NCI-H187 (cell line): ENCODE results near the gene ANKRD44.
"Not testable (repeated sequence)": the region's sequence is repeated elsewhere in the genome, so short reads cannot be mapped to it uniquely, and the experiment has no call there.

Experiments
- DNase-seq, 2 experiments: peaks; one replicate each; lab custom pipeline; 2025; lab: John Stamatoyannopoulos, UW

ANKRD44 gene

DNA sequence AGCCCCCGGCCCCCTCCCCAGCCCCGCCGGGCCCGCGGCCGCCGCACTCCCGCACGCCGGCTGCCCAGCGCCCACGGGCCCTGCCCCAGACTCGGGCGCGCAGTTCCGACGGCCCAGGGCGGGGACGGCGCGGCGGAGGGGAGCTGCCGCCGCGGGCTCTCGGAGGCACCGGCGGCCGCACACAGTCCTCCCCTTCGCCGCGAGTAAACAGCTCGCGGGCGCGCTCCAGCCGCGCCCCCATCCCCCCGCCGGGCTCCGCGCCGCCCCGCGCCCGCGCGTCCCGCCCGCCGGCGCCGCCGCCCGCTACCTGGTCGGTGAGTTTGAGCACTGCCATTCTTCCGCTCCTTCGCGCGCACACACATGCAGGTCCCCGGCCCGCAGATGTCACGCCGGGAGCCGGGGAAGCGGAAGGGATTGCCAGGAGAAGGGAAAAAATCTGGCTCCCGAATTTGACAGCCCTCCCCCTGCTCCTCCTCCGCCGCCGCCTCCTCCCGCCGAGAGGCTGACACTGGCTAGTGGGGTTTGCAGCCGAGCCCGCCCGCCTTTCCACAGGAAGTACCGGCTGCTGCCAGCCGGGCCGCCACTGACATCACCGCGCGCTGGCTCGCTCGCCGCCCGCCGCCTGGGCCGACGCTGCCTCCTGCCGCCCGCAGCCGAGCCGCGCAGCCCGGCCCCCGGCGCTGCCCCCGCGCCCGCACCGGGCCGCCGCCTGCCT lies at the start of gene ANKRD44:
Gene ANKRD44 (minus strand): TSS at position 510 of the 715 bp plus-strand sequence. CDS start 176 bp downstream, at position 334.
- peak in 1 of 2 experiments; percentile 32 for DNase-seq

DNA sequence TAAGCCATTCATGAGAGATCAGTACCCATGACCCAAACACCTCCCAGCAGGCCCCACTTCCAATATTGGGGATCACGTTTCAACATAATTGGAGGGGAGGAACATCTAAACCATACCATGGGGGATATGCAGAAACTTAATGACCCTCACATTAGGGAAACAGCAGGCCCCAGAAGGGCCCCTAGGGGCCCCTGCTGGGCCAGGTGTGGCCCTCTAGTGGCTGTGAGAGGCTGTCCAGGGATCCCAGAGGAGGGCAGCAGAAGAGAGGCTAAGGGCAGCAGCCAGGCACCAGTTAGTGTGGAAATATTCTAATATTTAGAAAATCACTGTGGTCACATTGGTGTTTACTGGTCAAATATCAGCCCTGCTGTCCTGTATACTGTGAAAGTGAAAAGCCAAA lies 49.3 kb upstream of the ANKRD44 start:
- no peak for DNase-seq

DNA sequence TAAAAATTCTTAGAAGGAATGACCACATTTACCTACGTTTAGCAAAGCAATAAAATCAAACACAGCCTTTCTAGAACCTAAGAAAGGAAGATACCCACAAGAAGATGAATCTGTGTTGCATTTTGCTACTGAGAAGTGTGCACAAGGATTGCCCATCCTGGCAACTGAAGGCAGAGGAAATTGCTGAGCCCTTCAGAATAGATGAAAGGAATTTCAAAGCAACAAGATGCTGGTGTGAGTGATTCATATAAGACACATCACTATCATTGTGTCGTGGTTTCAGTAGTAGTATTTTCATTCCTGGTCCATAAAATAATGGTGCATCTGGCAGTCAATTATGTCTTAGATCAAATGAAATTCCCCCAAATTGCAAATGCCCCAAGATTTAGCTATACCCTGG lies 48.4 kb upstream of the ANKRD44 start:
- no peak for DNase-seq

DNA sequence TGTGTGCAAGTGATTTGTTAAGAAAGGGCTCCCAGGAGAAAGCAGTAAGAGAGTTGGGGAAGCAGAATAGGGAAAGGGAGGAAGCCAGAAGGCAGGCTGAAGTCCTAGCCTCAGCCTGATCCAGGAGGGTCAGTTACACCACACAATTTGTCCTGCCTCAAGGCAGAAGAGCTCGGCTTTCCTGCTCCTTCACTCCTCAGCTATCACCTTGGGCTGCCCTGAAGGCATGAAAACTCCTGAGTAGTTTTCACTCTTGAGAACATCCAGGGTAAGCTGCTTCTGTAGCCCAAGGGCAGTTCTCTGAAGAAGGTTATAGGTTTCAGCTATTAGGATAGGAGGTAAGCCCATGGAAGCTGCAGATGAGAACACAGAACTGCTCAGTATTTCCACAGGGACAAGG lies 47.4 kb upstream of the ANKRD44 start:
- DNase-seq, result no peak

GRCh38 chr2:197356136-197356535 lies 45.6 kb upstream of the ANKRD44 start:
- DNase-seq, result no peak

- DNase-seq, result no peak
Observed at GRCh38 chr2:197354169-197354558, 43.6 kb upstream of the ANKRD44 start.

DNA sequence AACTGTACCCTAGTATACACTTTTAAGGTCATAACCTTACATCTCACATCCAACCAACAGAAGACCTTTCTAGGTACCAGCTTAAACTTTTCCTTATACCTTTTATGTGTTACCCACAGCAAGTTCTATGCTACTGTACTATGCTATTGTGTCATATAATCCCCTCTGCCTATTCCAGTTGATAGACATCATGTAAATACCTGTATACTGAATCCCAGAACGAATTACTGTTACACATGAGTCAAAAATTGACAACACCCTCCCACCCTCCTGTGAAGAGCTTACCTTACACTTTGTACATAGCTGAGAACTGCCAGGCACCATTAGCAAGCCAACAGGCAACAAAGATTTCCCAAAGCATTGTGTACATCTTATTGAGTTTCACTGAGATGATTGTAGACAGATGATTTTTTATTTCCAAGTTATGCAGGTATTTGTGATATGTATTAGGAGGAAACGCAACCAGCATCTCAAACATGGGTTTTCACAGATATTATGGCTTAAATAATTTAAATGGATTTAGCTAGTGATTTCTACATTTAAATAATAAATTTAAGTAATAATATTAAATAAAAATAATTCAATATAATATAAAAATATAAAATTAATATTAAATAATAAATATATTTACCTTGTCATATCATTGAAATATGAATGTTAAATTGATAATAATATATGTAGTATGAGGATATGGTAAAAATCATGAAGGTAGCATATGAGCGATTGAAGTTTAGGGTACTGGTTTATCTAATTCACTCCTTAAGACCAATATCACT lies 43.0 kb upstream of the ANKRD44 start:
- DNase-seq, result no peak

- no peak for DNase-seq
Observed at GRCh38 chr2:197349699-197350098, 39.1 kb upstream of the ANKRD44 start.

DNA sequence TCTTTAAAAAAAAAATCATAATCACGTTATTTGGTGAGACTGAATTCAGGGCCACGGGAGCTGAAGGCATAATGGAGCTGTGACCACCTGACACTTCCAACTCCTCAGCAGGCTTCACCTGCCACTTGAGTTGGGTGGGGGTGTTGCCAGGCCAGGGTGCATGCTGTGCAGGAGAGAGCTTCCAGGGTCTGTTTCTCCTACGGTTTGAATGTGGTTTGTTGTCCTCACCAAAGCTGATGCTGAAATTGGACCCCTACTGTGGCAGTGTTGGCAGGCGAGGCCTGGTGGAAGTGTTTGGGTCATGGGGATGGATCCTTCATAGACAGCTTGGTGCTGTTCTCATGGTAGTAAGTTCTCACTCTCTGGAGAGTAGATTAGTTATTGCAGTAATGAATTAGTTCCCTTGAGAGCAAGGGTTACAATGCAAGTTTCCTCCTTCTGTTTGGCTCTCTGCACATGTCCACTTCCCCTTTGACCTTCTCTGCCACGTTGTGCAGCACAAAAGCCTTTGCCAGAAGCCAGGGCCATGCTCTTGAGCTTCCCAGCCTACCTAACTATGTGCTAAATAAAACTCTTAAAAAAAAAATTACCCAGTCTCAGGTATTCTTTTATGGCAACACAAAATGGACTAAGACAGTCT lies 38.3 kb upstream of the ANKRD44 start:
- no peak for DNase-seq

- no peak for DNase-seq
Observed at GRCh38 chr2:197345846-197346370, 35.3 kb upstream of the ANKRD44 start.

DNA sequence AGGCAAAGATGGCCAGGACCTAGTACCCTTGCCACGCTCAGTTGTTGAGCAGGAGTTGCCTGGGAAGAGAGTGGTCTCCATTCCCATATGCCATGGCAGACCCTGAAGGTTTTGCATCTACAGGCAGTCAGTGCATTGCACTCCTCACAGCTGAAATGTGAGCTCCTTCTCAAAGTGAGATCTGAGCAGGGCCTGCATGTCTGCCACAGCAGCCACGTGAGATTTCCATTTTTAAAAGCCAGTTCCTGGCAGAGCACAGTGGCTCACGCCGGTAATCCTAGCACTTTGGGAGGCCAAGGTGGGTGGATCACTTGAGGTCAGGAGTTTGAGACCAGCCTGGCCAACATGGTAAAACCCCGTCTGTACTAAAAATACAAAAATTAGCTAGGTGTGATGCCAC lies 33.4 kb upstream of the ANKRD44 start:
- not testable (repeated sequence) for DNase-seq

DNA sequence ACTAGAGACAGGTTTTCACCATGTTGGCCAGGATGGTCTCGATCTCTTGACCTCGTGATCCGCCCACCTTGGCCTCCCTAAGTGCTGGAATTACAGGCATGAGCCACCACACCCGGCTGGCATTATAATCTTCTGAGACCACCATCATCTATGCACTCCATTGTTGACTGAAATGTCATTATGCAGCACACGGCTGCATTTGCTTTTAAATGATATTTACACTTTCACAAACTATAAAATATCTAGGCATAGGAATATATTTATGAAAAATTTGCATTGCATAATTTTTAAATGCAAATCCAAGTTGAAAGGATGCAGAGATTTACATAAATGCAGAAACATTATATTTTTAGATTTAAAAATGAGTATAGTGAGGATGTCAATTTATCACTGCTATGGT lies 30.0 kb upstream of the ANKRD44 start:
- no peak for DNase-seq

DNA sequence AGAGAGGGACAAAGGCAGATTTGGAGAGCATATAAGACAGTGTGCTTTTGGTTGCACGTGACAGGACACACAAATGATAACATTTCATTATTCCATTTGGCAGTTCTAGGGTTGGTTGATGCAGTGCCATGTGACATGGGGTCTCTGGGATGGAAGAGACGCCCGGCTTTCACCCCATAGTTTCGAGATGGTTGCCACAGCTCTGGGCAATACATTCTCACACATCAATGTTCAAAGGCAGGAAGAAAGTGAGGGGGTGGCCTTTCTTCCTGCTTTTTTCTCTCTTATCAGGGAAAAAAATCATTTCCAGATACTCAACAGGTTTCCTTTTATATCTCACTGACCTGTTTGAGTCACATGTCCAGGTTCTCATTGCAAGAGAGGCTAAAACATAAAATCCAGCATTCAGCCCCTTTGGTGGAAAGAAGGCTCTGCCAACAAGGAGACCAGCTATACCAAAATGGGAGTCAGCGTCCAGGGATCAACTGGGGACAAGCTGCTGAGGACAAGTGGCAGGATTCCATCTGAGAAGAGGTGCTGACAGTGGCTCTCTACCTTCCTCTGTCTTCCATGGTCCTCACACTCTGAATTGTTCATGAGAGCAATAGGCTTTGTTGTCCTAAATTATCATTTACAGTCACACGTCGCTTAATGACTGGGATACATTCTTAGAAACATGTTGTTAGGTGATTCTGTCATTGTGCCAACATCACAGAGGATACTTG lies 29.1 kb upstream of the ANKRD44 start:
- no peak for DNase-seq

DNA sequence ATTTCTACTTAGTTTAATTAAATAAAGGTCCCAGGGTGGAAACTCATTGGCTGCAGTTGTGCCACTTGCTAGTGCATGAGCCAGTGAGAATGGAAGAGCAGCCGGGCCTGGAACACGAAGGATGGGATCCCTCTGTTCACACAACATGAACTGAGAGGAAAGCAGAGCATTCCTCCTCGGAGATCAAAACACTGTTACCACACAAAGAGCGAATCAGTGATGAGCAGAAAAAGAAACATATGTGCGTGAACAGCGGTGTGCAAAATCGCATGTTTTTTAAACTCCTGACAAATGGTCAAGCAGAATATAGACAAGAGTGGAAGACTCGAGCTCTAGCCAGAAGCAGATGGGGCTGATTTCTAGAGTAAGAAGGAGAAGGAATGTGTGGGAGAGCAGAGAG lies 28.4 kb upstream of the ANKRD44 start:
- no peak for DNase-seq

DNA sequence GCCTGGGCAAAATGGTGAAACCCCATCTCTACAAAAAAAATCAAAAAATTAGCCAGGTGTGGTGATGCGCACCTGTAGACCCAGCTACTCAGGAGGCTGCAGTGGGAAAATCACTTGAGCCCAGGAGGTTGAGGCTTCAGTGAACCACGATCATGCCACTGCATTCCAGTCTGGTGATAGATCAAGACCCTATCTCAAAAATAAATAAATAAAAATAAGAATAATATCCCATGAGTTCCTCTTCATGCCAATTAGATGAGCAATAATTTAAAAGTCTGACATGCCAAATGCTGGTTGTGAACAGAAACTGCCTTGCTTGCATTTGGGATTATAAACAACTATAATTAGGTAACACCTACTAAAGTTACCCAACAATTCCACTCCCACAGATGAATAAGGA lies 22.1 kb upstream of the ANKRD44 start:
- no peak for DNase-seq

- DNase-seq, result no peak
Observed at GRCh38 chr2:197328461-197328860, 17.9 kb upstream of the ANKRD44 start.

- DNase-seq, result no peak
Observed at GRCh38 chr2:197327472-197328098, 17.0 kb upstream of the ANKRD44 start.

GRCh38 chr2:197327073-197327471 lies 16.5 kb upstream of the ANKRD44 start:
- DNase-seq, result no peak

- no peak for DNase-seq
Observed at GRCh38 chr2:197324801-197325200, 14.2 kb upstream of the ANKRD44 start.

- DNase-seq, result no peak
Observed at GRCh38 chr2:197322724-197323720, 12.4 kb upstream of the ANKRD44 start.
